Iris pigment epithelial cell (primary cell): ENCODE data around the gene TAF8.
A peak's percentile ranks its signal among the peaks of the same experiment; 100 is the strongest.
"Not testable (repeated sequence)": the region's sequence is repeated elsewhere in the genome, so short reads cannot be mapped to it uniquely, and the experiment has no call there.

Experiments
- DNase-seq: peaks from one replicate; pipeline ENCODE4 v3.0.0-alpha.2; 2011; ENCODE audit warnings: low read depth

TAF8 gene

DNA sequence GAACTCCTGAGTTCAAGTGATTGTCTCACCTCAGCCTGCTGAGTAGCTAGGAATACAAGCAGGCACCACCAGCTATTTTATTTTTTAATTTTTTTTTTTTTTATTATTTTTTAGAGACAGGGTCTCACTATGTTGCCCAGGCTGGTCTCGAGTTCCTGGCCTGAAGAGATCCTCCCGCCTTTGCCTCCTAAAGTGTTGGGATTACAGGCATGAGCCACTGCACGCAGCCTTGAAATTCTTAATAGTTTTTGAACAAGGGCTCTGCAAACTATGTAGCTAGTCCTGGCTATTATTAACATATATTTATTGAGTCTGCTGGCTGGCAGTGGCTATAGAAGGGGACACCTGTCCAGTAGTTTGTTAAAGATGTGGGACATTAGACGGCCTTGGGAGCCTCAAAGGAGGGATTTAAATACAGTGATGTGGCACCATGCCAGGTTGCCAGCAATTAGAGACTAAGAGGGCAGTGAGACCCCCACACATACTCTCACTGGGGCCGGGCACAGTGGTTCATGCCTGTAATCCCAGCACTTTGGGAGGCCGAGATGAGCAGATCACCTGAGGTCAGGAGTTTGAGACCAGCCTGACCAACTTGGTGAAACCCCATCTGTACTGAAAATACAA lies 21.1 kb upstream of the TAF8 start:
- DNase-seq, result no peak

DNA sequence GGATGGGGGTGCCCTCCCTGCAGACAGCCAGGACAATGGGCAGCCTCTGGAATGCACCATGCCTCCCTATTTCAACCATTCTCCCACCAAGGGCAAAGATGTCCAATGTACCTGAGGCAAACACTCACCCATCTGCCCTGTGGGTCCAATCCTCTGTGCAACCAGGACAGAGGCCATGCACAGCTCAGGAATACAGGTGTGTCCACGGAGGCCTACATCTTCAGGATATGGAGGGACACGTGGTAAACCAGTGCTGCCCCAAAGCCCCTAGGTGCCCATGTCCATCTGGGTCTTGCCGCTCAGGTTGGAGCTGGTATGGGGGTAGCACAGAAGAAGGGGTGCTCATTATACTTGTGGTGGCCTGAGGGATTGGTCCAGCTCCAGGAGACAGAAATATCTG lies 20.4 kb upstream of the TAF8 start:
- no peak for DNase-seq

DNA sequence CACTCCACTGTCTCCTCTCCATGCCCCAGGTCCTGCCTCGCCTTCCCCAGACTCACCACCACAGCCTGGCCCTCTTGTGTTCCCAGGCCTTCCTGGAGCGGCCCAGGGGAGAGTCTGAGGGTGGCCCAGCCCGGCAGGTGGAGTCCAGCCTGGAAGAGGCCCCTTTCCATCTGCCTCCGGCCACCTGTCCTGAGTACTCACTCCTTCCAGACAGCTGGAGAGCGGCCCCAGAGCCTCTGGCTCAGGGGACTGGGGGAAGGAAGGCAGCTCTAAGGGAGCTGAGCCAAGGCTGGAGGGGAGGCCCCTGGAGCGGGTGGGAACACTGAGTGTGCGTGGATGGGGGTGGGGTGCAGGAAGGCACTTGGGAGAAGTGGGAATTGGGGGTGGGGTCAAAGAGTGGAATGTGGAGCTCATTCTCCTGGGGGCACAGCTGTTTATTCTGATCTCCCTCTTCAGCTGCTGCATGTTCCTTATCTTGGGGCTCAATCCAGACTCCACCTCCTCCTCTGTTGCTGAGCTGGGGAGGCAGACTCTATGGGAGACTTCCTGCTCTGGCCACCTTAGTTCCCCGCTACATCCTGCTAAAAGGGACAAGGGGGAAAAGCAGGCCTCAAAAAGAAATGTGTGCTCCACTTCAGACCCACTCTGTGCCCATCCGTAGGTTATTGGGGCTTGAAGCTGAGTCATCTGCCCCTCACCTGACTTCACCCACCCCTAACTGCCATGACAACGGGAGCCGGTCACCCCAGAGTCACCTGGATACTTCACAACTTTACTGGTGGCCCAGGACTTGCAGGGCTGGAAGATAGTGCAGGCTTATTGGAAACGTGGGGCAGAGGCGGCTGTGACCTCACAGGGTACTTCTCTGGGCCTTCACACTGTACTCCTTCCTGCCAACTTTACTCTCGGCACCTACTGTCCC lies 19.5 kb upstream of the TAF8 start:
- peak; percentile 55 for DNase-seq

DNA sequence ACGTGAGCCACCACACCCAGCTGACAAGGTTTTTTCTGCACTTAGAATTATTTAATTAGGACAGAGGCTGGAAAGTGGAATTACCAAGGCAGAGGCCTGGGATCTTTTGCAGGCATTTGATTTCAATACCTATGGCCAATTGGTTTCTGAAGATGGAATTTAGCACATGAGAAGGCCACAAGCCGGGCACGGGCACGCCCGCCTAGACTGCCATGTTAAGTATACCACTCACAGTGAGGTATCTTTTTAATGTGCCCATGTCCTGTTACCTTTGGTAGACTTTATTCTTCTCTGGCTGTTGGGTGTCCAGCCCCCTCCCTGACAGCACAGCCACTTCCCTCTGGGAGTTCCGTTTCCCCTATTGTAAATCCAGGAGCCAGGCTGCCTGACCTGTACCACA lies 18.0 kb upstream of the TAF8 start:
- no peak for DNase-seq

DNA sequence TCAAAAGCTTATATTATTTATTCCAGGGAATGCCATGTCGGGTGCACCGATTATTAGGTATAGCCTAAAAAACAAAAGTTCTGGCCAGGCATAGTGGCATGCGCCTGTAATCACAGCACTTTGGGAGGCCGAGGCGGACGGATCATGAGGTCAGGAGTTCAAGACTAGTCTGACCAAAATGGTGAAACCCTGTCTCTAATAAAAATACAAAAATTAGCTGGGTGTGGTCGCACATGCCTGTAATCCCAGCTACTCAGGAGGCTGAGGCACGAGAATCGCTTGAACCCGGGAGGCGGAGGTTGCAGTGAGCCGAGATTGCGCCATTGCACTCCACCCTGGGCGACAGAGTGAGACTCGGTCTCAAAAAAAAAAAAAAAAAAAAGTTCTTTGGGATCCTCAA lies 12.7 kb upstream of the TAF8 start:
- DNase-seq, result not testable (repeated sequence)

DNA sequence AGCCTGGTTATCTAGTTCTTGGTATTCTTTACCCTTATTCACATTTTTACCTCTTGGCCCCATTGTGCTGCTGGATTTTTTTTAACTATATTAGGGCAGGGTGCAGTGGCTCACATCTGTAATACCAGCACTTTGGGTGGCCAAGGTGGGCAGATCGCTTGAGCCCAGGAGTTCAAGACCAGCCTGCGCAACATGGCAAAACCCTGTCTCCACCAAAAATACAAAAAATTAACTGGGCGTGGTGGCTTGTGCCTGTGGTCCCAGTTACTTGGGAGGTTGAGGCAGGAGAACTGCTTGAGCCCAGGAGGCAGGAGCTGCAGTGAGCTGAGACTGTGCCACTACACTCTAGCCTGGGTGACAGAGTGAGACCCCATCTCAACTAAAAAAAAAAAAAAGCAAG lies 12.2 kb upstream of the TAF8 start:
- no peak for DNase-seq

DNA sequence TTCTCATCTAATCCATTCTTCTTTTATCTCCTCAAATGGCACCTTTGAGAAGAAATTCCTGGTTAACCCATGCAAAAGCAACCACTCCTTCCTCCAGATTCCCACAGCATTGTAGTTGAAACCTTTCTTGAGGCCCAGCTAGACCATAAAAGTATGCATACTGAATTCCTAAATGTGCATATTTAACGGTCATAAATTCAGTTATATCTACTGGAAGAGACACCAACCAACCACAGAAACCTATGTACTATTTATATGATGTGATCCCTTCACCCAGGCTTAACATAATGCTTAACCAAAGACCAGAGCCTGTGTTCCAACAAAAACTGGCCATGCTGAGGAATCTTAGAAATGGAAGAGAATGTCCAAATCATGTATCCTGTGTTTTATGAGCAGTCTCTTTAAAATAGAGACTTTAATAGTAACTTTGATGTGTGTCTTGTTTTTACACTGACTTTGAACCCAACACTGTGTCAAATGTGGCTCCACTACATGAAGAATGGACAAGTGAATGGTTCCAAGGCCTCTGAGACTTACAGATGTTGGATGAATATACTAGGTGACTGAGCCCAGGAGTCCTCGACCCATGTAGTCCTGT lies 11.4 kb upstream of the TAF8 start:
- DNase-seq, result peak; percentile 42

DNA sequence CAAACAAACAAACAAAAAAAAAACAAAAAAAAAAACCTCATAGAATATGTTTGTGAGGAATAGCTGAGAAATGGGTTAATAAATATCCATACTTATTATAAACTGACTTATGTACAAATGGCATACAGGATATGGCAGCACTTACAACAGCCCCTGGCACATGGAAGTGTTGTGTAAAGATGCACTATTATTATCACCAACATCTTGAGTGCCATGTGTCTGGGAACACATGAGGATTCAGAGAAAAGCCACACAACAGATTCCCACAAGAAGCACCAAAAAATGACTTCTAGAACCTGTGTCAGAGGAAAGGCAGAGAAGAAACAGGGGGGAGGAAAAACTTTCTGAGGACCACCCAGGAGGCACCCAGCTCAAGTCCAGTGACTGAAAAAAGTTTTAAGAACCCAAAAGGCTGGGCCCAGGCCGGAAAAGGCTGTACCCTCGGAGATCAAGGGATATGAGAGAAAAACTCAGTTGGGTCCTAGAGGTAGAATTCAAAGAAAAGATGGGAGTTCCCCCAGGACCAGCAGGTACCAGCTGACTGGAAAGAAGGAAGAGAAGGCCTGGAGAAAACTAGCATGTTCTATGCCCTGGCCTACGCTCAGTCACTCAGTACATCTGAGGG lies 9.4 kb upstream of the TAF8 start:
- no peak for DNase-seq

DNA sequence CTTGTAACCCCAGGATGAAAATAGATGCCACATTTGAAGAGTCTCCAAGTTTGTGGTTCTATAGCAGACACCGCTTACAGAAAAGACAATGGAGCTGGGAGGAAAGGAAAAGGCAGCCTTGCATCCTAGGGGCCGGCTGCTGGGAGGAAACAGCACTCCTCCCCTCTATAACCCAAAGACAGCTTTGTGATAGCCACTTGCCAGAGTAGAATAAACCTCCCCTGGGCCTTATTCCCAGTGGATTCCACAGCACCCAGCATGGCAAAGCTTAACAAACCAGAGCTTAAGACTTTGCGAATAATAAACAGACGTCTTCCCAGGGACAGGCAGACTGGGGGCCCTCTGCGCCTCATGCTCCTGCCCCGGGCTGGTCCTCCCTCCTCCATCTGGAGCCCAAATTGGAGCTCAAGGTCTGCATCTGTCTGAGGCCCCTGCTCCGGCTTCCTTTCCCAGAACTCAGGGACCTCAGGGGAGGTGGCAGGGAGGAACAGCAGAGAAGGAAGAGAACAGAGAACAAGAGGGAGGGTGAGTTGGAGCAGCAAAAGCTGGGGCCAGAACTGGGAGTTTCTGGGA lies 8.8 kb upstream of the TAF8 start:
- DNase-seq, result no peak

DNA sequence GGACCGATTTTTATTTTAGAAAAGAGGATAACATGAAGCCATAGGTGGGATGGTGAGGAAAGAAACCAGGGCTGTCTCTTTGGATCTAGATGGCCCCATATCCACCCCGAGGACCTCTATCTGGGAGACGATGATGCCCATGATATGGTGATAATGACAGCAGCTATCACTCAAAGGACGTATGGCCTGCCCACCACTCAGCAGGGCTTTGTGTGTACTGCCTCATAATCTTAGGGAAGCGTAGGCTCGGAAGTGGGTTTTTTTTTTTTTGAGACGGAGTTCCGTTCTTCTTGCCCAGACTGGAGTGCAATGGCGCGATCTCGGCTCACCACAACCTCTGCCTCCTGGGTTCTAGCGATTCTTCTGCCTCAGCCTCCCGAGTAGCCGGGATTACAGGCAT lies 8.2 kb upstream of the TAF8 start:
- DNase-seq, result no peak

DNA sequence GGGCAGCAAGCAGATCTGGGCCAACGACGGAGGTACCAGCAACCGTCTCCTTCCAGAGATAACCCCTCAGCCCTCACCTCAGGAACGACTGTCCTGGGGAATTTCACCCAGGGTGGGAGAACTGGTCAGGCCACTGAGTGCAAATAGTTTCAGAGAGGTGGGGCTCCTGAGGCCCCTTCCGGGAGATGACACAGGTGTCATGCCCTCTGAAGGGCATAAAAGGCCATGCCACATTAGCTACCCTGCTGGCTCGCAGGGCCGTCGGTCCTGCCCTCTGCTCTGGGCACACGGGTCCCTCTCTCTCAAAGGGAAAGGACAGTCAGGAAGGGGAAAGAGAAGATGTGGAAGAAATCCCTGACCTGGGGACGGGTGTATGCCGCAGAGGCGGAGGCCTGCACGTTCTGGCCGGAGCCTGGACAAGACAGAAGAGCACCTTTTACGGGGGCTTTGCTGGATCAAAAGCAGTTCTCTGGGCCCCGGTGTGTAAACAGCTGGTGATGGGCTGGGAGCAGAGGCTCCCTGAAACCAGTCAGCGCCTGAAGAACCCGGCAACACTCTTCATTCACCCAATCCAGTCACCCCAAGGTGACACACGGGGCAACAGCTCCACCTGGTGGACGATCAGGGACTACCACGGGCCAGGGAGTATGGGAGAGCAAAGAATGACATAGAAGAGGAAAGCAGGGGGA lies 6.4 kb upstream of the TAF8 start:
- DNase-seq, result peak; percentile 79

DNA sequence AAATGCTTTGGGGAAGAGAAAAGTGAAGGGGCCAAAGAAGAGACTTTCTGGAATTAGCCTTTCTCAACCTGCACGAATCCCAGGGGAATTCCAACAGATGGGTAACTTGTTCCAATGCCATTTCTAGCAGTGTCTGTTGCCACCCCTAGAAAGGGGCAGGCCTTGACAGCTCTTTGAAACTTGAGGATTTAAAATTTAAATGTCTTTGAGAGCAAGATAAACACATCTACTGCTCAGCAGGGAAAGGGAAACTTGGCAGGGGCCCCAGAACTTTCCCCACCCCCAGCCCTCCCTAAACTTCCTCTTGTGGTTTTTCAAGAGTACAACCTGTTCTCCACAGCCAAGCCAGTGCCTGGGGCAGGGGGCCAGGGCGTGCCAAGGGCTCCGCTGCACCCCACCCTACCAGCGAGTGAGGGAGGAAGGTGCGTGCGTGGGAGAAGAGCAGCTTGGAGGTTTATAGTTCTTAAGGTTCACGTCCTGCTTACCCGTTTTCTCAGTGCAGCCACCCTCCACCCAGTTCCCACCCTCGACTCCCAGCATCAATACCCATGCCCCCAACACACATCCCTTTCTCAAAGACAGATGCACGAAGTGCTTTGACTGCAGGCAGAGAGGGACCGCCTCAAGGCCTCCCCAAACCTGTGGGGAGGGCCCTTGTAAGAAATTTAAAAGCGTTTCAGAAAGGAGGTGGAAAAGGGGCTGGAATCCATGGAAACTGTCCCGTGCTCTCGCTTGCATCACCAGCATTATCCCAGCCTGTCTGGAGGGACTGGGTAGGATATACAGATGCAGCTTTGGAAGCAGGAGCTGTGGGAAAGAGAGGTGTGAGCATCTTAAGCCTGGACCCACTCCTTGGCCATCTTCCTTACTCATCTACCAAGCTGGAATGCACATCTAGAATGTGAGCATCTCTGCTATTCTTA lies 4.5 kb upstream of the TAF8 start:
- DNase-seq, result peak; percentile 95

DNA sequence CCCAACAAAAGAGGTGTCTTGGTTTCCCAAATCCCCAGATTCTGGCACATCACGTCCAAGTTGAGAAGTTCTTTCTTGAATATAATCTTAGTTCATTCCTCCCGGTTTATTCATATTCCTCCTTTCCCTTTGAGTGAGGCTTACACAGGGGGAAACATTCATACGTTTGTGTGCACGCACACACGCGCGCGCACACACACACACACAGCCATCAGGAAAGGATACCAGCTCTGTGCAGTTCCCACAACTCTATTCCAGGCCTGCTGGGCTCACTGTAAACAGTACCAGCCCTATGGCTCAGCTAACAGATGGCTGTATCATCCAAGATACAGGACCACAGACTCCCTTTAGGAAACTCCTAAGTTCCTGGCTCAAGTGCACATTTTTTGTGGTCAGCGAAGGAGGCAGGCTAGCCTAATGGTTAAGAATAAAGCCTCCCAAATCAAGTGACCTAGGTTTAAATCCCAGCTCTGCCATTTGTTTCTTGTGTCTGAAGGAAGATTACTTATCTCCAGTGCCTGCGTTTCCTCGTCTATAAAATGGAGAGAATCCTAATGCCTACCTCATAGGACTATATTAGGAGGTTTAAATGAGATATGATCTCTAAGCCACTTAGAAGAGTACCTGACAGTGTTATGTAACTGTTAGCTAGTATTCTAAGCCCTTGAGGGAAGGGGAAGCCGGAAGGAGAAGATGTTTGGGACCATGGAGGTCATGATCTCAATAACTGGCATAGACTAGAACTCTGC lies 3.7 kb upstream of the TAF8 start:
- peak; percentile 74 for DNase-seq

DNA sequence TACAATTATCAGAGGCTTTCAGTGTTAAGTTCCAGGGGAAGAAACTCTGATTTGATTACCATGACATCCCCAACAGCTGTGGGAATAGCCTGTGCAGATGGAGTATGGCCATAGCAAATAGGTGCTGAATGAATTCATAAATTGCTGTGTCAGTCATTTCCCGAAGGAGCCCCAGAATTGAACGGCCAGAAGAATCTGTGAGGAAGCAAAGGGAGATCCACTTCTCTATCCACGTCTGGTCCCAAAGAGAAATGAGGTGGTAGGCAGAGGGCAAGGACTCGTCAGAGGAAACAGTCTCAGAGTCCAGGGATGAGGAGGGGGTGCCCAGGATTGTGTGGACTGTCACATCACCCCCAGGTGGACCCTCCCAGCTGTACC lies 3.1 kb upstream of the TAF8 start:
- DNase-seq, result no peak

DNA sequence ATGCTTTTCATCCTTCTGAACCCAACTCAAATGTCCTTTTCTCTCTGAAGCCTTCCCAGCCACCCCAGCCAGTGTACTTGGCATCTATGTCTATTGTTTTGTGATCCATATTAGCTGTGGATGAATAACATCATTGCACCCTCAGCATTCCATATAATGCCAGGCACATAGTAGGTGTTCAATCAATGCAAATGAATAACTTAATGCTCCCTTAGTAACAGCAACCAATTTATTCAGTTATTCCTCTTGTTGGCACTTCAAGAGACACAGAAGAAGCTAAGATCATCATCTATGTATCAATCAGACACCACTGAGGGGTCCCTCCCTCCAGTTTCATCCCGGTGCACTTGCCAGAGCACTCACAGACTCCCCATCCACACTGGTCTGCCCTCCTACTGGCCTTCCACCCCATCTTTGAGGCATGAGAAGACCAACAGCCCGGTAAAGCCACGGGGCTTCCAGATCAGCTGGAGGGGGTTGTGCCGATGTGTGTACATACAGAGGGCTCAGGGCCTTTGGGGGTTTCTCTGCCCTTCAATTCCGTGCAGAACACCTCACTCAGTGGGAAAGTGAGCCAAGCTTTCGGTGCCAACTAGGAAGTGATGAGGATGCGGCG lies 2.4 kb upstream of the TAF8 start:
- DNase-seq, result no peak

DNA sequence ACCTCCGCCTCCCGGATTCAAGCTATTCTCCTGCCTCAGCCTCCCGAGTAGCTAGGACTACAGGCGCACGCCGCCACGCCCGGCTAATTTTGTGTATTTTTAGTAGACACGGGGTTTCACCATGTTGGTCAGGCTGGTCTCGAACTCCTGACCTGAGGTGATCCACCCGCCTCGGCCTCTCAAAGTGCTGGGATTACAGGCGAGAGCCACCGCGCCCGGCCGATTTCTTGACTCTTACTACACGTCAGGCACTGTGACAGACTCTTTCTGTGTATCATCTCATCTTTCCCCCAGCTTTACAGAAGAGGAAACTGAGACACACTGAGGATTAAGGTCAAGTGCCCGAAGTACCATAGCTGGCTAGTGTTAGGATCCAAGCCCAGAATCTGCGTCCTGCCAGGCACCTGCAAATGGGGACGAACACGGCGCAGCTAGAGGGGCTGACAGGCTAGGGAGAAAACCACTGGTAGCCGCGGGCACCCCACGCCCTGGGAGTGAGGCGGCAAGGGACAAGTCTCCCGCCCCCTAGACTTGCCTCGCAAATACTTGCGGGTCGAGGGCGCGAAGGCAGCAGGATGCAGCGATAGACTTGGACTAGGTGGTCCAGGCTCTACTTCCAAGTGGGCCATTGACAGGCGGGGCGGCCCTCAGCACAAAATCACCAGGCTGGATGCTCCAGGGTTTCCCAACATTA lies 1.1 kb upstream of the TAF8 start:
- DNase-seq, result no peak

DNA sequence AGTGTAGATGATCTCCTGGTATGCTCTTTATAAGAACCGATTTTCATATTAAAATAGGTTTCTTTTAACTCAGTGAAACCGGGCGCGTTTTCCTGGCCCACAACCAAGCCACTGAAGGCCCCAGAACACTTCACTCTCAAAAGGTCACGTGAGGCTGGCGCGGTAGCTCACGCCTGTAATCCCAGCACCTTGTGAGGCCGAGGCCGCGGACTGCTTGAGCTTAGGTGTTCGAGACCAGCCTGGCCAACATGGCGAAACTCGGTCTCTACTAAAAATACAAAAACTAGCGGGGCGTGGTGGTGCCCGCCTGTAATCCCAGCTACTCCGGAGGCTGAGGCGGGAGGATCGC lies 402 bp upstream of the TAF8 start:
- no peak for DNase-seq

DNA sequence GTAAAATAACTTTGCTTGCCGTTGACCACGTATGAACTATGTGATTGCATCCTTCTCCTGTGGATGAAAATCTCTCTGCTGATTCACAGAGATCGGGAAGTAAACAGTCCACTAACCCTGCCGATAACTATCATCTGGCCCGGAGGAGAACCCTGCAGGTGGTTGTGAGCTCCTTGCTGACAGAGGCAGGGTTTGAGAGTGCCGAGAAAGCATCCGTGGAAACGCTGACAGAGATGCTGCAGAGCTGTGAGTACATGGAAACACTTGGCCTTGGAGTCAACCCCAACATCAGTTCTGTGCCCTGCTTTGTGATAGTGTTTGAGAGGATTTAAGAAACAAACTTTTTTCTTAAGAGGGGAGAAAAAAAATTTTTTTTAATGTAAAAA lies 937 bp downstream of the TAF8 start:
- peak; percentile 65 for DNase-seq

DNA sequence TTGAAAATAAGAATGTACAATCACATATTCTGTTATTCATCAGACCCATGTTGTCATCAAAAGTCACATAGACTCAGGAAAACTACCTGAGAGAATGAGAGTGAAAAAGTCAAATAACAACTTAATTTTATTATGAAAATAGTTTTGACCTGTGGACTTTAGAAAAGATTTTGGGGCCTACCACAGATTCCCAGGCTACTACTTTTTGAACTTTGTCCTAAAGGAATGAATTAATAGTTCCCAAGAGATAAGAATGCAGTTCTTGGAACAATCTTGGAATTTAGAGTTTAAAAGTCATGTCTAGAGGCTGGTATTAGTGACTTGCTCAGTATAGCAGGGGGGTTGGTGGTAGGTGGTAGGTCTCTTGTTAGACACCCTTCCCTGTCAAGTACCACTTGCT lies 3.3 kb downstream of the TAF8 start:
- DNase-seq, result no peak
